ENCODE results near the gene STRIP1. TPM values are rescaled to one million over a fixed set of nuclear protein-coding genes. Genes with fewer than 3 reads are reported as not detected.

Gene STRIP1
- total and polyA plus RNA-seq, 2 of the 8 experiments (the other 6 are each of a cell fraction or from before 2014, with no cell fraction given) = 21.3 to 45.6 TPM

GRCh38 chr1:109988349-109988914 is 46.0 kb upstream of the STRIP1 start (continued):
- TF ChIP-seq CHD7 (IDR thresholded peaks at IDR 0.05; ENCODE audit: insufficient replicate concordance, low read length) = no peak
- TF ChIP-seq SP1 (IDR thresholded peaks at IDR 0.05; ENCODE audit: low read depth, low read length) = no peak
